Stimulated activated CD4-positive, alpha-beta T cell treated with anti-CD3 and anti-CD28 coated beads, Interleukin-2, amount 100 ng/mL, for 24 hours (primary cell): ENCODE results near the gene NOS2.

Experiments used
- DNase-seq, 2 donors: peaks; one replicate each; pipeline ENCODE4 v3.0.0-alpha.2; 2020

Gene NOS2

DNA sequence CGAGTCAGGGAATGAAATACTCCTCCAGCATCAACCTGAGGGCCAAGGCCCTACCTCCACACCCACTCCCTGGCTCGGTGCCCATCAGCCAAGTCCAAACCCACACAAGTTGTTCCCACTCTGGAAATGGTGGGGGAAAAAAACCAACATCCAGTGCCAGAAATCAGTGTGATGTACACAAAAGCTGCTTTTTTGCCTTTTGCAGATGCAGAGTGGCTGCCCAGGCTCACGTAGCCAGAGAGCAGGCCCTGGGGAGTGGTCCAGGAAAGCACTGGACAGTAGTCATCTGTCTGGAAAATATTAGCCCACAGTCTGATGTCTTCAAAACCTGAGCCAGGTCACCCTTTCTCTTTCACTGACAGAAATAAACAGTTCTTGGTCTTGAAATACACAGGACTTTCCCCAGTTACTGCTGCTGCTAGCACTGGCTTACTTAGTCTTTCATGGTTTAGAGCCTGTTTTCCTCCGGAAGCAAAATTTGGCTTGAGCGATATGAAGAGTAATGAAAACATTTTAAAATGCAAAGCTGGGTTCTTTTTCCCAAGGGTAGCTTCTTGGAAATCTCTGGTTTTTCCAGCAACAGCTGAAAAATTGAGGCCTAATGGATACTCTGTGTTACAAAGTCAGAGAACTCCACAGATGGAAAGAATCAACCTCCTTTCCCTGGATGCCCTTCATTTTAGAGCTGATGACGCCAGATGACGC, 18.2 kb upstream of the NOS2 start:
- no peak for DNase-seq

- no peak for DNase-seq
These were observed 17.4 kb upstream of the NOS2 start for GRCh38 chr17:27817731-27818130.

GRCh38 chr17:27816946-27817345, 16.6 kb upstream of the NOS2 start:
- DNase-seq, result no peak

- no peak for DNase-seq
These were observed 11.6 kb upstream of the NOS2 start for GRCh38 chr17:27811961-27812360.

DNA sequence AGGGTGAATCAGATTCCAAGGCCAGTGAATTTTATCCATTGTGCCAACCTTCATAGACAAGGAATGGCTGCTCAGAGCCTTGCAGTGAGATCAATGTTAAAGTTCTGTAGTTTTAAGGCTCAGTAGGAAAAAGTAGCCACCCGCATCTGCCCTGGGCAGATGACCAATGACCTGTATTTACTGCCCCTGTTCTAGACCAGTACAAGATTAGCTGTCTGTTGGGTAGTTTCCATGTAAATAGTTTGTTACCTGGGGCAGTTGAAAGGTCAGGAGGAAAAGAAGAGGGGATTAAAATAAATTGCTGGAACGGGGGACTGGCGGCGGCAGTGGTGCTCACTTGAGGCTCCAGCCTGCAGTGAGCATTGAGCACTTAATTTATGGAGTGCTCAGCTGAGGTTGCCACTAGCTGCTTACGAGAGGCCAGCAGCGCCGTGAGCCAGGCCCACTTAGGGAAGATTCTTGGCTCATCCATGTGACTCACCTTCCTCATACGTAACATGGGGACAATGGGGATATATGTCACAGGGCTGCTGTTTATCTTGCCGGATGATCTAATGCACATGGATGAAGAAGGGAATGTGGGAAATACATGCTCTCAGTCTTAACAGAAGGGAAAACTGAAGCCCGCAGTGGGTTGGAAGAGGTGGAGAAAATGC, 10.7 kb upstream of the NOS2 start:
- no peak for DNase-seq

DNA sequence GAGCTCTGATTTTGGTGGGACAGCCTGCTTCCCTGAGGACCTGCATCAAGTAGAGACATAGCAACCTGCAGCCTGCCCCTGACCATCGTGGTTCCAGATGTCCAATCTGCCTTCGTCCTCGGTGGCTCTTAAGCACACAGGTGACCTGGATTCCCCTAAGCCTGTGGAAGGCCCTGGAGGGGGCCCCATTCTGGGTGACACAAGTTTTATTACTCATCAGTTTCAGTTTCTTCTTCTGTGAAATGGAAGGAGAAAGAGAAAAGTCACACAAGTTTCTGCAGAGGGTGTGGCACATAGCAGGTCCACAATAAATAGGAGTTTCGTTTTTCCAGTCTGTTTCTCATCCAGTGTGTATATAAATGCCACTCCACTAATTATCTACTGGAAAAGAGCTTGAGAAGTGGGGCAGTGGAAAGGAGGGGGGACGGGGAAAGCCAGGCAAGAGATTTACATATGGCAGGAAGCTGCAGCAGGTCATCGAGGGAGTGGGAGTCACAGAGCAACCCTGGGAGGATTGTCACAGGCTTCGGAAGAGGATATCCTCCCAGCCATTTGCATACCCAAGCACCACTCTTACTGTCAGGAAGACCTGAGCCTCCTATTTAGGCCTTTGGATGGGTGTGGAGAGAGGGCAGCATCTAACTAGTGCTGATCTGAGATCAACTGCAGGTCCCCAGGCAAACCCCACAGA, 10.0 kb upstream of the NOS2 start:
- peak; percentile 40 to 45 for DNase-seq

DNA sequence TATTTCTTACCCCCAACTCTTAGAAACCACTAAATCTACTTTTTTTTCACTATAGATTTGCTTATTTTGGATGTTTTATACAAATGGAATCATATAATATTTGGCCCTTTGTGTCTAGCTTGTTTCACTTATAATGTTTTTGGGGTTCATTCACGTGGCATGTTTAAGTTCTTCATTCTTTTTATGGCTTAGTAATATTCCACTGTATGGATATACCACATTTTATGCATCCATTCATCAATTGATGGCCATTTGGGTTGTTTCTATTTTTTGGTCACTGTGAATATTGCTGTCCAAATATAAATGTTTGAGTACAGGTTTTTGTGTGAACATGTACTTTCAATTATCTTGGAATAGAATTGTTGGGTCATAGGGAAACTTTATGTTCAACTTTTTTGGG, 9.2 kb upstream of the NOS2 start:
- DNase-seq, result no peak

- DNase-seq, result no peak
These were observed 8.3 kb upstream of the NOS2 start for GRCh38 chr17:27808628-27809027.

DNA sequence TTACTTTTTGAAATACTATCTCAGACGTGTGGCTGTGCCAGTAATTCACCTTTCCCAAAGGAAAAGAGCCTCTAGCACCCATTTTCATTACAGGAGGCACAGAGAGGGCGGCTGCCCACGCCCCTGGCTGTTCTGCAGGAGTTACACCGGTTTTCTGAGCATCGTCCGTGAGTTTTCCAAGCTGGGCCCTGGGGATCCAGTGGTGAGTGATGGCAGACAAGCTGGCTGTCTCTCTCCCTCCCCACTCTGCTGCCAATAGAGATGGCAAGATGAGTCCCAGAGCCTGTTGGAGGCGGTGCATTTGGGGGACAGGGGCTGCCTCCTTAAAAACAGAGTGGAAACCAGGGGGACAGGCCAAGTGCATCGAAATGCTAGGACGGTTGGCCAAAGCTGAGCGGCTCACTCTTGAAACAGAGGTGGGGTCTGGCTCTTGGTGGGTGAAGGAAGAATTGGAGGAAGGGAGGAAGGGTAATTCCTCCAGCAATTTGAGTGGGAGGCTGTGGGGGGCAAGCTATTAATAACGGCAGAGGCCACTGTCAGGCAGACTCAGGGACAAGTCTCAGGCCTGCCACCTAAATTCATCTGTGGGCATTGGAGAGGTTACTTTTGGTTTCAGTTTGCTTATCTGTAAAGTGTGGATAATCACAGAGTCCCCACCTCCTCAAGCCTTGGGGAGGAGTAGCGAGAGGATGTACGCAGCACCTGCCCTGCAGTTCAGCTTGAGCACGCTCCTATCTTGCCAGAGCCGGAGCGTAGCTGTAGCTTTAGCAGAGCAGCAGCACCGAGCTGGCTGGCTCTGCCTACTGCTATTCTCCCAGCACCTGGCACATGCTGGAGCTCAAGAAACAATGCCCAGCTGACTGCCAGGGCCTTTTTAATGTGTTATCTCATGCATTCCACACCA, 7.5 kb upstream of the NOS2 start:
- peak; percentile 48 to 55 for DNase-seq

GRCh38 chr17:27805520-27806146, 5.3 kb upstream of the NOS2 start:
- DNase-seq, result peak; percentile 82

DNA sequence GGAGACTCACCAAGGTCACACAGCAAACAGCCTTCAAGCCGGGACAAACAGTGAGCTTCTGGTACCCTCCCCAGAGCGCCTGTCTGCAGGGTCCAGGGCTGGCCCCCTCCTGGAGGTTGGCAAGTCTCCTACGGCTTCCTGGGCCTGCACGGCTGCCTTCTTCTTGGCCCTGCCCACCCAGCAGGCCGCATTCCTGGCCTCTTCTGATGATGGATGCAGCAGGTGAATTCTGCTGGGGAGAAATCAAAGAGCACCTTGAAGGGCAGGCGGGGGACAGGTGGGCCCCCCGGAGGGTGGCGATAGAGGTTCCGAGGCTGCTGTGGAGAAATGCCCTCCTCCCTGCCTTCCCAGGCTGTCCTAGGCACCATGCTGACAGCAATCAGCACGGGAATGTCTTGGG, 3.8 kb upstream of the NOS2 start:
- DNase-seq, result no peak

DNA sequence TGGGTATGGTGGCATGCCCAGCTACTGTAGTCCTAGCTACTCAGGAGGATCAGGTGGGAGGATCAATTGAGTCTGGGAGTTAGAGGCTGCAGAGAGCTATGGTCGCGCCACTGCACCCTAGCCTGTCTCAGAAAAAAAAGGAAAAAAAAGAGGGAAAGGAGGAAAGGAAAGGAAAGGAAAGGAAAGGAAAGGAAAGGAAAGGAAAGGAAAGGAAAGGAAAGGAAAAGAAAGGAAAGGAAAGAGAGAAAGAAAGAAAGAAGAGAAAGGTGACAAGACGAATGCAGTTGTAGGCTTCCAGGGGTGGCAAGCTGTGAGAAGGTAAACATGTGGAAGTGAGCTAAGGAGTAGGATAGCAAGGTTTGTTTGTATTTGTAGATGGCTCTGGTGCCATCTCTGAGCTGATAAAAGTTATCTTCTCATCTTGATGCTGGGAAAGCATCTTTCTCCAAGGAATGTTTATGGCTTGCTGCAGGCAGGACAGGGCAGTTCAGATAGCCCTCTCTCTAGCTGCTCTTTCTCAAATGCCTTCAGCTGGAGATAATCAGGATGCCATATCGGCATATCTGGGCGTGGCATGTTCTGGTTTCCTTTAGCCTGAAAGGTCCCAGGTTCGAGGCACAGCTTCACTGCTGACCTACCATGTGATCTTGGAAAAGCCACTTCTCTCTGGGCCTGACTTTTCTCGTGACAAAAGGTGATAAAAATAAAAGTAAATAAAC, 2.8 kb upstream of the NOS2 start:
- no peak for DNase-seq

GRCh38 chr17:27802033-27802432, 1.7 kb upstream of the NOS2 start:
- no peak for DNase-seq

DNA sequence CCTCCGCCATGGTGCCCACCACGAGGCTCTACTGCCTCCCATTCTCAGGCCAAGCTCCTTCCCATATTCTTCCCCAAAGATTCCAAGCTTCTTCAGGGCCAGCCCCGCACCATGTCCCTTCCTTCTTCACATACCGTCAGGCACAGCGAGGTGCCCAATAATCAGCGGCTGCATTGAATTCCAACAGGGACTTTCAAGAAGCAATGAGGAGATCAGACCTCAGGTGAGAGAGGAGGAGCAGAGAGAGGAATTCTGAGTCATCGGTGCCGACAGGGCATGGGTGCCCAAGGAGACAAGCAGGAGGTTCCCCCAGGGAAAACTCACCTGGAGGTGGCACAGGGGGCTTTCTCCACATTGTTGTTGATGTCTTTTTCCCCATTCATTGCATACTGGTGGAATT, 2.0 kb downstream of the NOS2 start:
- no peak for DNase-seq

DNA sequence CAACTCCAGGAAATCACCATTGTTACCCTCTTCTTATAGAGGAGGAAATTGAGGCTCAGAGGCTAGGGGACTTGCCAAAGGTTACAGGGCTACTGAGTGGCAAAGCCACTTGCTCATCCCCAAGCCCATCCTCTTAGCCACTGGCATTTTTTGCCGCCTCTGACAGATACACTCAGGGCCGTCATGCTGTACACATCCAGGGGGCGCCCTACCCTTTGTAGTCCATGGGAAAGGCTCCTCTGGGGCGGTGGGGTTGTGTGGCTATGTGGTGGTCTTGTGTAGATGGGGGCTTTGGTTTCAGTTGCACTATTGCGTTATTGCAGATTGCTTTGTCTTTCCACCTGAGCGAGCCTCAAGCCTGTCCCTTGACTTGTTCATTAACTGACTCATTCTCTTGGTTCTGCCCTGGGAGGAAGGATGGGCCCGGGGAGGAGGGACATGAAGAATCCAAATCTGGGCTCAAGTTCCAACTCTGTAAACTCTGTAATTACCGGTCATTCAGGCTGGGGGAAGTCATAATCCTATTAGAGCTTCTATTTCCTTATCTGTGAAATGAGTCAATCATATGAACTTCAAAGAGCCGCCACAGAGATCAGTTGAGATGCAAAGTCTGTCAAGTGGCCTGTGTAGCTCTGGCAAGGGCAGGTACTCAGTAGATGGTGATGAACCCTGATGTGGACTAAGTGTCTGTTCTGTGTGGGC, 2.8 kb downstream of the NOS2 start:
- no peak for DNase-seq

GRCh38 chr17:27793906-27794569, 6.3 kb downstream of the NOS2 start:
- no peak for DNase-seq

GRCh38 chr17:27793168-27793905, 7.0 kb downstream of the NOS2 start:
- peak in 1 of 2 donors; percentile 37 for DNase-seq

- no peak for DNase-seq
These were observed 8.2 kb downstream of the NOS2 start for GRCh38 chr17:27792095-27792494.

DNA sequence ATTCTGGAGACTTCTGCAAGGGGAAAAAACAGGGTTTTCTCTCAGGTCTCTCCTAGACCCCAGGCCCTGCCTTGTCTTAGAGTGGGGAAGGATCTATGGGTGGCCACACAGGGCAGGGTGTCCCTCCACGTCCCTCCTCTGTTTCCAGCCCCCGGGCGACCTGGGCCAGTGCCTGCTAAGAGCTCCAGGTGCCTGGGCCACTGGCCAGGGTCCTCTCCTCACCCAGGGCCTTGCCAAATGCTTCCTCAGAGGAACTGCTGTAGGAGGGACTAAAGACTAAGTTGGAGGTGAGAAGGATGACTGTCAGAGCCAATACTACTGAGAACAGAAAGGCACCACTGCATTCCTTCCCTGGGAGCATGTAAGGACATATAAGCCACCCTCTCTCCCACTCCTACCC, 11.4 kb downstream of the NOS2 start:
- DNase-seq, result no peak
